Astrocyte (in vitro differentiated cells and primary cell): ENCODE data around the gene SH3RF2.

Experiments used
- CTCF ChIP-seq: IDR thresholded peaks from 2 replicates; pipeline ENCODE4 v1.5.1; 2011; ENCODE audit warnings: low read depth, mild to moderate bottlenecking, inconsistent platforms, low read length, moderate library complexity; ENCODE audit not compliant: insufficient read depth
- EZH2 ChIP-seq: IDR thresholded peaks from 2 replicates; pipeline ENCODE4 v1.6.1; 2012; ENCODE audit warnings: mild to moderate bottlenecking, low read length, inconsistent platforms; ENCODE audit not compliant: insufficient read depth

- no peak for TF ChIP-seq CTCF
- no peak for TF ChIP-seq EZH2
Measured at GRCh38 chr5:145946112-145946861, 9.9 kb downstream of the SH3RF2 start.
